GM11168 (cell line): Measurements from ENCODE around the gene DDR2.

ENCODE experiments used
- in situ Hi-C: fragments of 300-500 bp; cut with MboI; formaldehyde crosslinking; loops from one replicate; pipeline ENCODE4 v1.12.0; 2022; ENCODE audit warnings: low sequenced_read_pairs; ENCODE audit not compliant: unreplicated experiment

The DDR2 gene

GRCh38 chr1:162627662-162628296 is 4.5 kb upstream of the DDR2 start:
- in situ Hi-C loops = loop anchor here (25.0 kb wide), 1 partner anchor 160 kb away; the partner anchor contains the start of gene HSD17B7

GRCh38 chr1:162629077-162629627 is 3.1 kb upstream of the DDR2 start:
- in situ Hi-C loops = loop anchor here (25.0 kb wide), 1 partner anchor 158 kb away; the partner anchor contains the start of gene HSD17B7

- in situ Hi-C loops = loop anchor here (25.0 kb wide), 1 partner anchor 158 kb away; the partner anchor contains the start of gene HSD17B7
Observed at GRCh38 chr1:162629651-162630050, 2.6 kb upstream of the DDR2 start.

- in situ Hi-C loops = loop anchor here (25.0 kb wide), 1 partner anchor 156 kb away; the partner anchor contains the start of gene HSD17B7
Observed at GRCh38 chr1:162631546-162632191, 595 bp upstream of the DDR2 start.

GRCh38 chr1:162632698-162633080 is 425 bp downstream of the DDR2 start:
- in situ Hi-C loops = loop anchor here (25.0 kb wide), 1 partner anchor 155 kb away; the partner anchor contains the start of gene HSD17B7

GRCh38 chr1:162633081-162633762 is 958 bp downstream of the DDR2 start:
- in situ Hi-C loops = loop anchor here (25.0 kb wide), 1 partner anchor 154 kb away; the partner anchor contains the start of gene HSD17B7

- in situ Hi-C loops = loop anchor here (25.0 kb wide), 1 partner anchor 152 kb away; the partner anchor contains the start of gene HSD17B7
Observed at GRCh38 chr1:162635418-162635817, 3.2 kb downstream of the DDR2 start.

GRCh38 chr1:162639718-162640117 is 7.5 kb downstream of the DDR2 start:
- in situ Hi-C loops = loop anchor here (25.0 kb wide), 1 partner anchor 148 kb away; the partner anchor contains the start of gene HSD17B7

- in situ Hi-C loops = loop anchor here (25.0 kb wide), 1 partner anchor 146 kb away; the partner anchor contains the start of gene HSD17B7
Observed at GRCh38 chr1:162641114-162641513, 8.8 kb downstream of the DDR2 start.

- in situ Hi-C loops = loop anchor here (25.0 kb wide), 1 partner anchor 142 kb away; the partner anchor contains the start of gene HSD17B7
Observed at GRCh38 chr1:162644986-162645314, 12.7 kb downstream of the DDR2 start.

GRCh38 chr1:162645666-162646065 is 13.4 kb downstream of the DDR2 start:
- in situ Hi-C loops = loop anchor here (25.0 kb wide), 1 partner anchor 142 kb away; the partner anchor contains the start of gene HSD17B7

- in situ Hi-C loops = loop anchor here (25.0 kb wide), 1 partner anchor 138 kb away; the partner anchor contains the start of gene HSD17B7
Observed at GRCh38 chr1:162649583-162649982, 17.3 kb downstream of the DDR2 start.

GRCh38 chr1:162654915-162655620 is 22.8 kb downstream of the DDR2 start:
- in situ Hi-C loops = no loop called here

GRCh38 chr1:162656266-162656665 is 24.0 kb downstream of the DDR2 start:
- in situ Hi-C loops = no loop called here

- in situ Hi-C loops = no loop called here
Observed at GRCh38 chr1:162660574-162660973, 28.3 kb downstream of the DDR2 start.

GRCh38 chr1:162661336-162661735 is 29.1 kb downstream of the DDR2 start:
- in situ Hi-C loops = no loop called here

GRCh38 chr1:162662013-162662412 is 29.7 kb downstream of the DDR2 start:
- in situ Hi-C loops = no loop called here

GRCh38 chr1:162663086-162663485 is 30.8 kb downstream of the DDR2 start:
- in situ Hi-C loops = no loop called here

- in situ Hi-C loops = no loop called here
Observed at GRCh38 chr1:162663589-162664106, 31.4 kb downstream of the DDR2 start.
